OCI-LY7 (cell line): ENCODE data around the gene TAS2R7. TPM values are rescaled to one million over a fixed set of nuclear protein-coding genes. Genes with fewer than 3 reads are reported as not detected.
A peak's percentile ranks its signal among the peaks of the same experiment; 100 is the strongest.

Source experiments
- BruUV-seq: library from RNA; stranded (reverse); fragments of 400-500 nt; replicated peaks from 2 replicates; lab custom pipeline; 2021; lab: Mats Ljungman, UMichigan
- CTCF ChIA-PET: fragments of 300-600 bp; sonication (Branson Sonifier 250); formaldehyde crosslinking; loops from one replicate; lab custom pipeline; 2022; ENCODE audit warnings: antibody characterized with exemption; ENCODE audit not compliant: unreplicated experiment; lab: Charles Lee
- POLR2A ChIA-PET: fragments of 300-600 bp; sonication (Branson Sonifier 250); formaldehyde crosslinking; loops from one replicate; lab custom pipeline; 2022; ENCODE audit warnings: antibody characterized with exemption; lab: Charles Lee
- DNase-seq: peaks from one replicate; pipeline ENCODE4 v3.0.0-alpha.2; 2015; ENCODE audit warnings: low spot score
- H2AFZ ChIP-seq: fragments of 200-600 bp; sonication (generic), shearing (Covaris generic); 2 replicates; pipeline ENCODE4 v1.6.1; 2014; ENCODE audit warnings: mild to moderate bottlenecking, antibody characterized with exemption, low read length, moderate library complexity
- H3K27ac ChIP-seq: fragments of 200-600 bp; sonication (generic); 2 replicates; pipeline ENCODE4 v1.5.1; 2014; ENCODE audit warnings: mixed run types, low read depth, mild to moderate bottlenecking, moderate library complexity, low read length, inconsistent platforms; ENCODE audit not compliant: poor library complexity, severe bottlenecking
- H3K36me3 ChIP-seq: fragments of 200-600 bp; sonication (generic); 2 replicates; pipeline ENCODE4 v1.6.1; 2014; ENCODE audit warnings: mild to moderate bottlenecking, antibody characterized with exemption, low read length, moderate library complexity, mixed read lengths; ENCODE audit not compliant: insufficient read depth
- H3K4me1 ChIP-seq: fragments of 200-600 bp; sonication (generic); 2 replicates; pipeline ENCODE4 v1.5.1; 2014; ENCODE audit warnings: mild to moderate bottlenecking, low read length; ENCODE audit not compliant: insufficient read depth, poor library complexity, severe bottlenecking
- H3K4me2 ChIP-seq: fragments of 200-600 bp; sonication (generic); 2 replicates; pipeline ENCODE4 v1.6.1; 2014; ENCODE audit warnings: mild to moderate bottlenecking, low read length
- H3K4me3 ChIP-seq: fragments of 200-600 bp; sonication (generic); 2 replicates; pipeline ENCODE4 v1.5.1; 2014; ENCODE audit warnings: mild to moderate bottlenecking, low read depth, low read length; ENCODE audit not compliant: poor library complexity, severe bottlenecking
- H3K79me2 ChIP-seq: fragments of 200-600 bp; sonication (generic); 2 replicates; pipeline ENCODE4 v1.6.1; 2016; ENCODE audit warnings: low read depth, mild to moderate bottlenecking, low read length, moderate library complexity, mixed read lengths; ENCODE audit not compliant: insufficient read depth
- H3K9me2 ChIP-seq: fragments of 200-600 bp; sonication (generic); 2 replicates; pipeline ENCODE4 v1.6.1; 2016; ENCODE audit warnings: mild to moderate bottlenecking, low read length, mixed read lengths; ENCODE audit not compliant: insufficient read depth
- H3K9me3 ChIP-seq: fragments of 200-600 bp; sonication (generic); 2 replicates; pipeline ENCODE4 v1.6.1; 2014; ENCODE audit warnings: mild to moderate bottlenecking, mixed run types, low read length, mixed read lengths
- H4K20me1 ChIP-seq: fragments of 200-600 bp; sonication (generic); 2 replicates; pipeline ENCODE4 v1.6.1; 2014; ENCODE audit warnings: mild to moderate bottlenecking, antibody characterized with exemption, low read length, moderate library complexity, mixed read lengths; ENCODE audit not compliant: insufficient read depth
- EZH2phosphoT487 ChIP-seq: fragments of 200-600 bp; sonication (generic); IDR thresholded peaks from 2 replicates; pipeline ENCODE4 v1.6.1; 2018; ENCODE audit warnings: low read depth, borderline replicate concordance, mild to moderate bottlenecking, mixed run types, antibody characterized with exemption, low read length, moderate library complexity, mixed read lengths
- intact Hi-C: fragments of 100-400 bp; cut with micrococcal nuclease; formaldehyde crosslinking; loops from one replicate; pipeline ENCODE4 v1.10.0; 2022; ENCODE audit not compliant: unreplicated experiment
- total RNA-seq, 2 experiments: library from RNA; depleted of rRNA in 1 of 2; stranded (reverse); fragments of >200 nt in 1 of 2; shearing (Covaris generic) in 1 of 2; gene quantifications; 2 replicates each; pipeline ENCODE4 v1.2.3, GENCODE V29; 2014 to 2022
- TF ChIP-seq, protein P1 (sequence below): fragments of 200-600 bp; sonication (generic); conservative IDR thresholded peaks from 2 replicates; pipeline ENCODE4 v1.5.1; 2014; ENCODE audit warnings: mild to moderate bottlenecking, antibody characterized with exemption, low read length, moderate library complexity, mixed read lengths

The TAS2R7 gene
- total RNA-seq, 2 experiments from 2014 or later = not detected

DNA sequence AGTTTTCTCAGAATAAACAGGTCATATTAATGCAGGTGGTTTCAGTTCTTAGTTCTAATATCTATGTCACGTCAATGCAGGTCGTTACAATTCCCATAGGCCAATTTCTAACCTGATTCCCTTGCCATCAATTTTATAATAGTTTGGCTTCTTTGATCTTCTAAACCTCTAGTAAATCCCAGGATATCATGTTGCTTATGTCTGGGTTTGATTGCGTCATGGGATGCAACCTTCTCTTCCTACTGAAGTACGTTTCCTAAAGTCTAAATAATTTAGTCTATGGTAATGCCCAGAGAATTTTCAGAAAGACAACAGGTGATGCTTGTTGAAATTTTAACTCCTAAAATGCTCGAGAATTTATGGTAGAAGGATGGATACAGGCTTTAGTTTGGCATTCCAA lies 19.2 kb downstream of the TAS2R7 start:
- Histone ChIP-seq H3K79me2 (no peaks in the 10 kb centered on the region), H3K4me1 (no peaks in the 10 kb centered on the region), H2AFZ (no peak overlapping the region), H3K27ac (no peak overlapping the region), H3K4me3 (no peak overlapping the region), H4K20me1 (no peaks in the 10 kb centered on the region), H3K36me3 (no peaks in the 10 kb centered on the region), H3K9me2 (no peaks in the 10 kb centered on the region), H3K4me2 (no peak overlapping the region), H3K9me3 (no peaks in the 10 kb centered on the region)
- DNase-seq = no peak
- ChIA-PET POLR2A (no interaction called here), CTCF (no interaction called here)
- TF ChIP-seq, protein P1, sequence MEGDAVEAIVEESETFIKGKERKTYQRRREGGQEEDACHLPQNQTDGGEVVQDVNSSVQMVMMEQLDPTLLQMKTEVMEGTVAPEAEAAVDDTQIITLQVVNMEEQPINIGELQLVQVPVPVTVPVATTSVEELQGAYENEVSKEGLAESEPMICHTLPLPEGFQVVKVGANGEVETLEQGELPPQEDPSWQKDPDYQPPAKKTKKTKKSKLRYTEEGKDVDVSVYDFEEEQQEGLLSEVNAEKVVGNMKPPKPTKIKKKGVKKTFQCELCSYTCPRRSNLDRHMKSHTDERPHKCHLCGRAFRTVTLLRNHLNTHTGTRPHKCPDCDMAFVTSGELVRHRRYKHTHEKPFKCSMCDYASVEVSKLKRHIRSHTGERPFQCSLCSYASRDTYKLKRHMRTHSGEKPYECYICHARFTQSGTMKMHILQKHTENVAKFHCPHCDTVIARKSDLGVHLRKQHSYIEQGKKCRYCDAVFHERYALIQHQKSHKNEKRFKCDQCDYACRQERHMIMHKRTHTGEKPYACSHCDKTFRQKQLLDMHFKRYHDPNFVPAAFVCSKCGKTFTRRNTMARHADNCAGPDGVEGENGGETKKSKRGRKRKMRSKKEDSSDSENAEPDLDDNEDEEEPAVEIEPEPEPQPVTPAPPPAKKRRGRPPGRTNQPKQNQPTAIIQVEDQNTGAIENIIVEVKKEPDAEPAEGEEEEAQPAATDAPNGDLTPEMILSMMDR = no peak
- no peak for TF ChIP-seq EZH2phosphoT487
- intact Hi-C loops = no loop called here
- BruUV-seq = no TSS peak

DNA sequence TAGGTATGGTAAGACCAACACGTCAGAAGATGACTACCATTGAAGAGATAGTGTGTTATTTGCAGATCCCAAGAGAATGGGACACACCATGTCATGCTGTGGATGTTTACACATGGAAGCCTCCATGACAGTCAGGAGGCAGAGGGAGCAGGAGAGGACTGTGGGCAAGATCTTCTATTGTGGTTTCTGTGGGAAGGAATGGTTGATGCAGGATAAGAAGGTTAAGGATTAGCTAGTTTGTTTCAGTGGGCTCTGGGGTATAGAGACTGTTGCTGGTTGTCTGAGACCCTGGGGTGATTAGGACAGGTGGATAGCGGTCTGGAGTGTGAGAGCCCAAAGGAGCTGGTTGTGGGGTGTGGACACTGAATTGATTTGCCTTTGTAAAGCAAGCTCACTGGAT lies 23.3 kb downstream of the TAS2R7 start:
- Histone ChIP-seq H3K4me3 (no peak overlapping the region), H3K4me2 (no peak overlapping the region), H2AFZ (no peak overlapping the region), H3K9me2 (no peaks in the 10 kb centered on the region), H3K4me1 (no peaks in the 10 kb centered on the region), H3K27ac (no peak overlapping the region), H3K9me3 (no peaks in the 10 kb centered on the region), H4K20me1 (no peaks in the 10 kb centered on the region), H3K36me3 (no peaks in the 10 kb centered on the region), H3K79me2 (no peaks in the 10 kb centered on the region)
- POLR2A ChIA-PET = interaction anchor here (0.7 to 1.1 kb wide), 2 partner anchors 14 to 405 kb away, joined by 3 to 4 read pairs; no protein-coding TSS in a partner anchor
- BruUV-seq = no TSS peak
- intact Hi-C loops = no loop called here
- DNase-seq = no peak
- no peak for TF ChIP-seq EZH2phosphoT487
- TF ChIP-seq, protein P1 = no peak
- CTCF ChIA-PET = no interaction called here

DNA sequence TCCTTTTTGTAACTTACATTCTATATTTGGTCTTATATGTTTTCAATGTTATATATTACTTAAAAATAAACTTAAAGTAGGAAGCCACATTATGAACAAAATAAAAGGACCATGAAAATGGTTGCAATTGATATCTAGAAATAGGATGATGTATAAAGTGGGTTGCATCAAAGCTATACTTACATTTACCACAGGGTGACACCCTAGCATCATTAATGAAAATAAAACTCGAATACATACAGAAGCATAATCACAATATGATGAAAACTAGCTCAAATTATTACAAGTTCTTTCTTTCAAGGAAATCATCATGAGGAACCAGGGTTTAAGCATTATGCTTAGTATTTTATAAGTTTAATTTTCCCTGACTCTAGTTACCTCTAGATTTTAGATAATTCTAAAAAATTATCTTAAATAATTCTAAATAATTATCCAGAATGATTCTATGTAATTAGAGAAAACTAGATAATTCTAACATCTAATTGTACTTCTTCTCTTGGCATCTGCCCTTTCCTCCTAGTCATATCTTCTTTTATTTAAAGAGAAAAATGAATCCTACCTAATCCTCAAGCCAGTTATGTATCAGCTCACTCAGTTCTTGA lies 31.2 kb downstream of the TAS2R7 start:
- no peaks in the 10 kb centered on the region for H3K36me3 ChIP-seq
- intact Hi-C loops = loop anchor here (1.0 to 2.0 kb wide), 2 partner anchors 428 to 716 kb away; no protein-coding TSS in a partner anchor
- H3K4me3 ChIP-seq = no peak overlapping the region
- POLR2A ChIA-PET = interaction anchor here (0.6 to 1.2 kb wide), 4 partner anchors 11 to 1505 kb away, joined by 3 to 4 read pairs (median 4); no protein-coding TSS in a partner anchor
- H3K79me2 ChIP-seq = no peaks in the 10 kb centered on the region
- H3K9me3 ChIP-seq = no peaks in the 10 kb centered on the region
- BruUV-seq = no TSS peak
- TF ChIP-seq, protein P1 = peak; percentile 82
- no peak for TF ChIP-seq EZH2phosphoT487
- no peak overlapping the region for H3K27ac ChIP-seq
- peak; percentile 27 for DNase-seq
- H4K20me1 ChIP-seq = no peaks in the 10 kb centered on the region
- H2AFZ ChIP-seq = no peak overlapping the region
- CTCF ChIA-PET = no interaction called here
- H3K9me2 ChIP-seq = no peaks in the 10 kb centered on the region
- no peaks in the 10 kb centered on the region for H3K4me1 ChIP-seq
- H3K4me2 ChIP-seq = no peak overlapping the region
